ENCODE measurements around the gene COPE. TPM values are rescaled to one million over a fixed set of nuclear protein-coding genes. Genes with fewer than 3 reads are reported as not detected.

Gene COPE
- total RNA-seq, 6 donors from 2014 or later, result 124 to 250 (median 191) TPM

DNA sequence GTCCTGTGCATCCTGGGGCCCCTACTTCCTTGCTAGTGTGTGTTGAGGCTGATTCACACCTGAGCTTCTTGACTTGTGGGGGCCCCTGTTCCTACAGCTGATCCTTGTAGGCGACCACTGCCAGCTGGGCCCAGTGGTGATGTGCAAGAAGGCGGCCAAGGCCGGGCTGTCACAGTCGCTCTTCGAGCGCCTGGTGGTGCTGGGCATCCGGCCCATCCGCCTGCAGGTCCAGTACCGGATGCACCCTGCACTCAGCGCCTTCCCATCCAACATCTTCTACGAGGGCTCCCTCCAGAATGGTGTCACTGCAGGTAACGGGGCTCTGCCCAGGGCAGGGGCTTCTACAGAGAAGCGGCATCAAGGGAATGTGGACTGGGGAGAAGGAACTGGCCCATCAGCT, 62.0 kb downstream of the COPE start:
- TF ChIP-seq POLR2A (IDR thresholded peaks at IDR 0.05) (no peak), EP300 (IDR thresholded peaks at IDR 0.05) (no peak), POLR2AphosphoS5 (IDR thresholded peaks at IDR 0.05) (no peak)
- TF ChIP-seq, protein P1, sequence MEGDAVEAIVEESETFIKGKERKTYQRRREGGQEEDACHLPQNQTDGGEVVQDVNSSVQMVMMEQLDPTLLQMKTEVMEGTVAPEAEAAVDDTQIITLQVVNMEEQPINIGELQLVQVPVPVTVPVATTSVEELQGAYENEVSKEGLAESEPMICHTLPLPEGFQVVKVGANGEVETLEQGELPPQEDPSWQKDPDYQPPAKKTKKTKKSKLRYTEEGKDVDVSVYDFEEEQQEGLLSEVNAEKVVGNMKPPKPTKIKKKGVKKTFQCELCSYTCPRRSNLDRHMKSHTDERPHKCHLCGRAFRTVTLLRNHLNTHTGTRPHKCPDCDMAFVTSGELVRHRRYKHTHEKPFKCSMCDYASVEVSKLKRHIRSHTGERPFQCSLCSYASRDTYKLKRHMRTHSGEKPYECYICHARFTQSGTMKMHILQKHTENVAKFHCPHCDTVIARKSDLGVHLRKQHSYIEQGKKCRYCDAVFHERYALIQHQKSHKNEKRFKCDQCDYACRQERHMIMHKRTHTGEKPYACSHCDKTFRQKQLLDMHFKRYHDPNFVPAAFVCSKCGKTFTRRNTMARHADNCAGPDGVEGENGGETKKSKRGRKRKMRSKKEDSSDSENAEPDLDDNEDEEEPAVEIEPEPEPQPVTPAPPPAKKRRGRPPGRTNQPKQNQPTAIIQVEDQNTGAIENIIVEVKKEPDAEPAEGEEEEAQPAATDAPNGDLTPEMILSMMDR (IDR thresholded peaks at IDR 0.05), result no peak
- no peak for ATAC-seq (ENCODE audit: low FRiP score in 2 of 2)
- no peak overlapping the region for H3K4me3 ChIP-seq
- DNase-seq, result peak in 1 of 2 donors; percentile 51
- 95% methylated on average over 13 of the region's 13 CpGs; no CpG with 5 or more reads in 1 of the 2 donors for WGBS, 2 donors
- H3K36me3 ChIP-seq, result peaks cover 78 to 100% (median 99%) of the 10 kb centered on the region in 4 donors
- no peaks in the 10 kb centered on the region for H3K27me3 ChIP-seq
- peaks cover 0 to 9% (median 8%) of the 10 kb centered on the region in 4 donors for H3K4me1 ChIP-seq
- no peaks in the 10 kb centered on the region for H3K9me3 ChIP-seq
- H3K27ac ChIP-seq, result no peak overlapping the region

GRCh38 chr19:18856385-18857126, 62.6 kb downstream of the COPE start:
- peak in 1 of 2 donors; percentile 48 for DNase-seq
- no peak for ATAC-seq (ENCODE audit: low FRiP score in 2 of 2)
- Histone ChIP-seq H3K27me3 (no peaks in the 10 kb centered on the region), H3K4me3 (no peak overlapping the region), H3K27ac (no peak overlapping the region), H3K36me3 (peaks cover 74 to 100% (median 99%) of the 10 kb centered on the region in 4 donors), H3K4me1 (peaks cover 0 to 9% (median 9%) of the 10 kb centered on the region in 4 donors), H3K9me3 (no peaks in the 10 kb centered on the region)
- TF ChIP-seq, protein P1 (IDR thresholded peaks at IDR 0.05), result no peak
- no peak for TF ChIP-seq POLR2A (IDR thresholded peaks at IDR 0.05)
- no peak for TF ChIP-seq EP300 (IDR thresholded peaks at IDR 0.05)
- no peak for TF ChIP-seq POLR2AphosphoS5 (IDR thresholded peaks at IDR 0.05)
- 89 to 93% methylated on average over 16 to 22 of the region's 22 CpGs for WGBS, 2 donors

DNA sequence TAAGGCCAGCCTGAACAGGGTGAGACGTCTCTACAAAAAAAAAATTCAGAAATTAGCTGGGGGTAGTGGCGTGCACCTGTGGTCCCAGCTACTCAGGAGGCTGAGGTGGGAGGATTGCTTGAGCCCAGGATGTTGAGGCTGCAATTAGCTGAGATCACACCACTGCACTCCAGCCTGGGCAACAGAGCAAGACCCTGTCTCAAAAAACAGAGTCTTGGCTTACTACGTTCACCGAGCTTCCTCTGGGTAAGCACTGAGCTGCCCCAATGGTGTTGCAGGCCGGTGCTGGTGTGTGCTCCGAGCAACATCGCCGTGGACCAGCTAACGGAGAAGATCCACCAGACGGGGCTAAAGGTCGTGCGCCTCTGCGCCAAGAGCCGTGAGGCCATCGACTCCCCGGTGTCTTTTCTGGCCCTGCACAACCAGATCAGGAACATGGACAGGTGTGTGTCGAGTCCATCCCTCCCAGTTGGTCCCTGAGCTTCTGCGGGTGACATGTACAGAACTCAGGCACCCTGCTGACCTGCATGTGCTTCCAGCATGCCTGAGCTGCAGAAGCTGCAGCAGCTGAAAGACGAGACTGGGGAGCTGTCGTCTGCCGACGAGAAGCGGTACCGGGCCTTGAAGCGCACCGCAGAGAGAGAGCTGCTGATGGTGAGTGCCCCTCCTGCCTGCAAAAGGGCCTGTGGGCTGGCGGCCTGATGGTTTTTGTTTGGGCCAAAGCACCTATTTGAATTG, 63.4 kb downstream of the COPE start:
- H3K4me3 ChIP-seq, result no peak overlapping the region
- peaks cover 0 to 16% (median 14%) of the 10 kb centered on the region in 4 donors for H3K4me1 ChIP-seq
- no peaks in the 10 kb centered on the region for H3K9me3 ChIP-seq
- no peaks in the 10 kb centered on the region for H3K27me3 ChIP-seq
- TF ChIP-seq POLR2AphosphoS5 (IDR thresholded peaks at IDR 0.05), result no peak
- no peak for TF ChIP-seq EP300 (IDR thresholded peaks at IDR 0.05)
- TF ChIP-seq, protein P1 (IDR thresholded peaks at IDR 0.05), result no peak
- no peak for TF ChIP-seq POLR2A (IDR thresholded peaks at IDR 0.05)
- H3K27ac ChIP-seq, result no peak overlapping the region
- ATAC-seq (ENCODE audit: low FRiP score in 2 of 2) (no peak), DNase-seq (peak in 1 of 2 donors; percentile 69)
- 94% methylated on average over 13 to 27 of the region's 27 CpGs for WGBS, 2 donors
- peaks cover 72 to 100% (median 99%) of the 10 kb centered on the region in 4 donors for H3K36me3 ChIP-seq

DNA sequence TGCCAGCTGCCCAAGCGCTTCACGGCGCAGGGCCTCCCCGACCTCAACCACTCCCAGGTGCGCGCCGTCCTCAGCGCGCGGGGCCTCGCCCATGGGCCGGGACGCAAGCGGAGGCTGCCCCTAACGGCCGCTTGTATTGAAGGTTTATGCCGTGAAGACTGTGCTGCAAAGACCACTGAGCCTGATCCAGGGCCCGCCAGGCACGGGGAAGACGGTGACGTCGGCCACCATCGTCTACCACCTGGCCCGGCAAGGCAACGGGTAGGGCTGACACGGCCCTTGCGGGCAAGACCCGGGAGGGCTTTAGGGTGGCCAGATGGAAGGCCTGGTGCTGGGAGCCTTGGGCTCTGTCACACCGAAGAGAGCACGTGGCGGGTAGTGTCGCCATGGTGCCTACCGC, 64.2 kb downstream of the COPE start:
- H3K9me3 ChIP-seq, result no peaks in the 10 kb centered on the region
- ATAC-seq (ENCODE audit: low FRiP score in 2 of 2), result no peak
- no peak overlapping the region for H3K4me3 ChIP-seq
- peak in 1 of 2 donors; percentile 79 for DNase-seq
- H3K27me3 ChIP-seq, result no peaks in the 10 kb centered on the region
- H3K4me1 ChIP-seq, result peaks cover 7 to 21% (median 17%) of the 10 kb centered on the region in 4 donors
- no peak overlapping the region for H3K27ac ChIP-seq
- H3K36me3 ChIP-seq, result peaks cover 71 to 100% (median 99%) of the 10 kb centered on the region in 4 donors
- TF ChIP-seq, protein P1 (IDR thresholded peaks at IDR 0.05), result no peak
- TF ChIP-seq POLR2A (IDR thresholded peaks at IDR 0.05), result no peak
- TF ChIP-seq POLR2AphosphoS5 (IDR thresholded peaks at IDR 0.05), result no peak
- TF ChIP-seq EP300 (IDR thresholded peaks at IDR 0.05), result no peak
- 95 to 96% methylated on average over 17 to 30 of the region's 33 CpGs for WGBS, 2 donors
